Measurements from ENCODE around the gene SLC9A9. TPM values are rescaled to one million over a fixed set of nuclear protein-coding genes. Genes with fewer than 3 reads are reported as not detected.

The SLC9A9 gene
- total RNA-seq, 2 experiments from 2014 or later, result 12.2 TPM

DNA sequence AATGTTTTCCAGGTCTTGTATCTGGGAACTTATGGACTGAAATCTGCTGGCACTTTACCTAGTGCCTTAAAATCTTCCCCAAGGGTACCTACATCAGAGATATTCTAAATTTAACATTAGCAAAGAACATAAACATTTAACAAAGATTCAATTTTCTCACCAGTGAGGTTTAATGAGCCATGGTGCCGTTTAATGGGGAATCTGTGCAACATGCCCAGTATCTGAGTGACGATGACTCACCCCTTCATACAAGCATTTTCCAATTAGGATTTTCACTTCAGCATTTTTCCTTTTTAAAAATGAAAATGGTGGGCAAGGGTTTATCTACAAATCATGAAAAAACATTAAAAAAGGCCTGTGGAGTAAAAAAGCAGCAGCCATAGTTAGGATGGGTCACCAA, 189.4 kb downstream of the SLC9A9 start:
- no peaks in the 10 kb centered on the region for H3K9me3 ChIP-seq (ENCODE audit: control insufficient read depth in 1 of 2, insufficient read depth in 1 of 2, low read length in 2 of 2)
- peaks cover 5% of the 10 kb centered on the region for H3K36me3 Mint-ChIP-seq (ENCODE audit: low read depth)
- H3K27me3 ChIP-seq (ENCODE audit: control insufficient read depth in 1 of 2, insufficient read depth in 2 of 2, low read length in 2 of 2), result no peaks in the 10 kb centered on the region
- H3K27ac Mint-ChIP-seq, result no peak overlapping the region
- ChIA-PET CTCF (no interaction called here), POLR2A (no interaction called here)
- no peak overlapping the region for H3K27ac ChIP-seq (ENCODE audit: low read depth in 1 of 2, low read length in 2 of 2)
- no peaks in the 10 kb centered on the region for H3K4me1 Mint-ChIP-seq (ENCODE audit: low read depth)
- no peaks in the 10 kb centered on the region for H3K36me3 ChIP-seq (ENCODE audit: insufficient read depth, low read length)
- ATAC-seq (ENCODE audit: poor library complexity) (no peak), DNase-seq (no peak)
- no peak overlapping the region for H3K4me3 Mint-ChIP-seq
- no peaks in the 10 kb centered on the region for H3K9me3 Mint-ChIP-seq
- H3K4me1 ChIP-seq (ENCODE audit: insufficient read depth, low read length), result no peaks in the 10 kb centered on the region
- intact Hi-C loops (cut with DNase I, micrococcal nuclease), result no loop called here
- TF ChIP-seq, protein P1, sequence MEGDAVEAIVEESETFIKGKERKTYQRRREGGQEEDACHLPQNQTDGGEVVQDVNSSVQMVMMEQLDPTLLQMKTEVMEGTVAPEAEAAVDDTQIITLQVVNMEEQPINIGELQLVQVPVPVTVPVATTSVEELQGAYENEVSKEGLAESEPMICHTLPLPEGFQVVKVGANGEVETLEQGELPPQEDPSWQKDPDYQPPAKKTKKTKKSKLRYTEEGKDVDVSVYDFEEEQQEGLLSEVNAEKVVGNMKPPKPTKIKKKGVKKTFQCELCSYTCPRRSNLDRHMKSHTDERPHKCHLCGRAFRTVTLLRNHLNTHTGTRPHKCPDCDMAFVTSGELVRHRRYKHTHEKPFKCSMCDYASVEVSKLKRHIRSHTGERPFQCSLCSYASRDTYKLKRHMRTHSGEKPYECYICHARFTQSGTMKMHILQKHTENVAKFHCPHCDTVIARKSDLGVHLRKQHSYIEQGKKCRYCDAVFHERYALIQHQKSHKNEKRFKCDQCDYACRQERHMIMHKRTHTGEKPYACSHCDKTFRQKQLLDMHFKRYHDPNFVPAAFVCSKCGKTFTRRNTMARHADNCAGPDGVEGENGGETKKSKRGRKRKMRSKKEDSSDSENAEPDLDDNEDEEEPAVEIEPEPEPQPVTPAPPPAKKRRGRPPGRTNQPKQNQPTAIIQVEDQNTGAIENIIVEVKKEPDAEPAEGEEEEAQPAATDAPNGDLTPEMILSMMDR (IDR thresholded peaks at IDR 0.05), result no peak
- H3K4me3 ChIP-seq (ENCODE audit: low read length), result no peak overlapping the region
- H3K27me3 Mint-ChIP-seq, result no peaks in the 10 kb centered on the region

DNA sequence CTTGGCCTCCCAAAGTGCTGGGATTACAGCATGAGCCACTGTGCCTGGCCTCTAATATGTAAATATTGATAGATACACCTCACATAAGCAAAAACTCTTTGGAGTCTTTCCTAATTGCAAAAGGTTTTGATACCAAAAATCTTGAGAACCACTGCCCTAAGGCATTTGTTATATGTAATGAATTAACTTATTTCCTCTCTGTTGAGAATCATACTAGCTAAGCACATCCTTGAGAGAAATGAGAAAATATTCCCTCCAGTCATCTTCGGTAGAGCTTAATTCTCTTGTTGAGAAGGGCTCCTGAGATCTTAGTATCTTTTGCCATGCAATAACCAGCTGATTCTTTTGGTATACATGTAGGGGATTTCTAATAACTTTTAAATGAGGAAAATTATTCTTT, 190.2 kb downstream of the SLC9A9 start:
- POLR2A ChIA-PET, result no interaction called here
- H3K4me1 ChIP-seq (ENCODE audit: insufficient read depth, low read length), result no peaks in the 10 kb centered on the region
- H3K27ac Mint-ChIP-seq, result no peak overlapping the region

DNA sequence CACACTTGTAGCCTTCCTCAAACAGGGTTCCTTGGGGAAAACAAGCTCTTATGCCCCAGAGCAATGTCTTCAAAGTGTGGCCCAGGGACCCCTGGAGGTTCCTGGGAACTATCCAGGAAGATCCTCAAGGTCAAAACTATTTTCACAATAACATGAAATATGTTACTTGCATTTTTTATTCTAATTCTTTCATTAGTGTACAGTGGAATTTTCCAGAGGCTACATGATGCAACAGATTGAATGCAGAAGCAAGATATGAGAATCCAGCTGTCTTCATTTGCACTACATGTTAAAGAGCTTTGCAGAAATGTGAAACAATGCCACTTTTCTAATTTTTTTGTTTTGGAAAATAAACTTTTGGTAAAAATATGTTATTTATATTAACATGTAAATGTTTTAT, 190.9 kb downstream of the SLC9A9 start:
- TF ChIP-seq, protein P1 (IDR thresholded peaks at IDR 0.05), result no peak
- no peak overlapping the region for H3K27ac Mint-ChIP-seq
- Histone ChIP-seq H3K4me1 (ENCODE audit: insufficient read depth, low read length) (no peaks in the 10 kb centered on the region), H3K4me3 (ENCODE audit: low read length) (no peak overlapping the region), H3K36me3 (ENCODE audit: insufficient read depth, low read length) (no peaks in the 10 kb centered on the region), H3K9me3 (ENCODE audit: control insufficient read depth in 1 of 2, insufficient read depth in 1 of 2, low read length in 2 of 2) (no peaks in the 10 kb centered on the region), H3K27me3 (ENCODE audit: control insufficient read depth in 1 of 2, insufficient read depth in 2 of 2, low read length in 2 of 2) (no peaks in the 10 kb centered on the region), H3K27ac (ENCODE audit: low read depth in 1 of 2, low read length in 2 of 2) (no peak overlapping the region)
- H3K36me3 Mint-ChIP-seq (ENCODE audit: low read depth), result peaks cover 19% of the 10 kb centered on the region
- intact Hi-C loops (cut with DNase I, micrococcal nuclease), result no loop called here
- H3K9me3 Mint-ChIP-seq, result no peaks in the 10 kb centered on the region
- no peaks in the 10 kb centered on the region for H3K27me3 Mint-ChIP-seq
- CTCF ChIA-PET, result no interaction called here
- DNase-seq (no peak), ATAC-seq (ENCODE audit: poor library complexity) (no peak)
- POLR2A ChIA-PET, result interaction anchor here (0.6 kb wide), 1 partner anchor 24 kb away, joined by 3 read pairs; no protein-coding TSS in a partner anchor
- H3K4me3 Mint-ChIP-seq, result no peak overlapping the region
- no peaks in the 10 kb centered on the region for H3K4me1 Mint-ChIP-seq (ENCODE audit: low read depth)

More for the DNA sequence above, 190.2 kb downstream of the SLC9A9 start:
- Mint-ChIP-seq H3K36me3 (ENCODE audit: low read depth) (peaks cover 12% of the 10 kb centered on the region), H3K4me1 (ENCODE audit: low read depth) (no peaks in the 10 kb centered on the region), H3K9me3 (no peaks in the 10 kb centered on the region), H3K4me3 (no peak overlapping the region), H3K27me3 (no peaks in the 10 kb centered on the region)
- DNase-seq (no peak), ATAC-seq (ENCODE audit: poor library complexity) (no peak)
- no peaks in the 10 kb centered on the region for H3K36me3 ChIP-seq (ENCODE audit: insufficient read depth, low read length)
- intact Hi-C loops (cut with DNase I, micrococcal nuclease), result no loop called here
- no peak overlapping the region for H3K27ac ChIP-seq (ENCODE audit: low read depth in 1 of 2, low read length in 2 of 2)
- no peak overlapping the region for H3K4me3 ChIP-seq (ENCODE audit: low read length)
- H3K27me3 ChIP-seq (ENCODE audit: control insufficient read depth in 1 of 2, insufficient read depth in 2 of 2, low read length in 2 of 2), result no peaks in the 10 kb centered on the region
- CTCF ChIA-PET, result no interaction called here
- TF ChIP-seq, protein P1 (IDR thresholded peaks at IDR 0.05), result no peak
- H3K9me3 ChIP-seq (ENCODE audit: control insufficient read depth in 1 of 2, insufficient read depth in 1 of 2, low read length in 2 of 2), result no peaks in the 10 kb centered on the region

Data from CD4-positive, alpha-beta T cell (primary cell).